HK-2 (cell line): ENCODE results near the gene SPRR2G.
"Not testable (repeated sequence)": the region's sequence is repeated elsewhere in the genome, so short reads cannot be mapped to it uniquely, and the experiment has no call there.

ENCODE experiments used
- DNase-seq: peaks from one replicate; pipeline ENCODE4 v3.0.0-alpha.2; 2018; ENCODE audit not compliant: unreplicated experiment

Gene SPRR2G

GRCh38 chr1:153113416-153113815, 37.3 kb downstream of the SPRR2G start, which contains the start of gene SPRR2F:
Gene SPRR2F (minus strand): TSS chr1:153113516. CDS start chr1:153112733, 783 bp downstream.
- DNase-seq, result no peak

- not testable (repeated sequence) for DNase-seq
Observed at GRCh38 chr1:153112454-153112853, 38.2 kb downstream of the SPRR2G start.

DNA sequence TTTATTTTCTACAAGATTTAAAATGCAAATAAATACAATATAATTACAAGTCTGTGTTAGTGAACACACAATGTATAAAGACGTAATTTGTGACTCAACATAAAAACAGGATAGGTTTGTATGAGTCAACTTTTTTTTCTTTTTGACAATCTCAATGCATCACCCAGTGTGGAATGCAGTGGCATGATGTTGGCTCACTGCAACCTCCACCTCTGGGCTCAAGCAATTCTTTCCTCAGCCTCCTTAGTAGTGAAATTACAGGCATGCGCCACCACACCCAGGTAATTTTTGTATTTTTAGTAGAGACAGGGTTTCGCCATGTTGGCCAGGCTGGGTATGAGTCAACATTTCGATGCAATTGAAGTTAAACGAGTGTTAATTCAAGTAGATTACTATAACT, 50.4 kb downstream of the SPRR2G start:
- no peak for DNase-seq
